ENCODE measurements around the gene LYPD6. TPM values are rescaled to one million over a fixed set of nuclear protein-coding genes. Genes with fewer than 3 reads are reported as not detected.

LYPD6 gene
- total RNA-seq, 1 donor from 2014 or later: 0.13 TPM

GRCh38 chr2:149430743-149431736 is 100.7 kb downstream of the LYPD6 start:
- no peak for ATAC-seq (ENCODE audit: poor library complexity)

GRCh38 chr2:149438330-149438960 is 108.1 kb downstream of the LYPD6 start:
- intact Hi-C loops (cut with DNase I): no loop called here
- no peak for DNase-seq

More at GRCh38 chr2:149430743-149431736, 100.7 kb downstream of the LYPD6 start:
- no peak for DNase-seq
- intact Hi-C loops (cut with DNase I): no loop called here

DNA sequence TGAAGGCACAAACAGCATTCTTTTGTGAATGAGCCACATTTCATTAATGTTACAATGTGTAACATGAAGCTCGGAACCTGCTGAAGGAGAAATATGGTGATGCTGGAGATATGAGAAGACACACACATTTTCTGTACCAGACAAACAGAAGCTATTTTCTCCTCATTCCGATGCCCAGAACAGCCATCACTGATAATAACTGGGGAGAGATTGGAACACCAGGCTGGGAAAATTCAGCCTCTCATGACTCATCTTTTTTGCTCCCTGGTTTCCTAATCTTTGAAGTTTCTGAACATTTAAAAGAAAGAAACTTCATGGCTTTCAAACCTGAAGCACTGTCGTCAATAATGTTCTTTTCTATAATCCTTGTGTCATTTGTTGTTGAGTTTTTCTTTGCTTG is 110.9 kb downstream of the LYPD6 start:
- intact Hi-C loops (cut with DNase I): no loop called here
- DNase-seq (no peak), ATAC-seq (ENCODE audit: poor library complexity) (no peak)

More at GRCh38 chr2:149438330-149438960, 108.1 kb downstream of the LYPD6 start:
- ATAC-seq (ENCODE audit: poor library complexity): no peak

- DNase-seq (no peak), ATAC-seq (ENCODE audit: poor library complexity) (no peak)
- intact Hi-C loops (cut with DNase I): no loop called here
These were observed 112.0 kb downstream of the LYPD6 start for GRCh38 chr2:149442346-149442745.

DNA sequence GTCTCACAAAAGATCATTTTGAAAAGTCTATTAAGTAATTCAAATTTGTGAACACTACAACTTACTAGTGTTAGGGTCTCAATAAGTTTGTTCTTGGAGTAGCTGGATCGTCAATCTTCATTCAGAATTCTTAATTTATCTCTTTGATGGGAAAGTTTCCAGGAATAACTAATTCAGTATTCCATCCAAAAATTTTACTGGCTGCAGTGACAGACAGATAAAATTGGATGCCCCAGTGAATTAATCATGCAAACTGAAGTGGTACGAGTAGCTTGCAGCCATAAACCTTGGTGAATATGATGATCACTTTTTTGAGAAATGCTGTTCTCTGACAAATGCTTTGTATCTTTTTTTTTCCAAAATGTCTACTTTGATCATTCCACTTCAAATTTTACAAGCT is 112.8 kb downstream of the LYPD6 start:
- intact Hi-C loops (cut with DNase I): no loop called here

DNA sequence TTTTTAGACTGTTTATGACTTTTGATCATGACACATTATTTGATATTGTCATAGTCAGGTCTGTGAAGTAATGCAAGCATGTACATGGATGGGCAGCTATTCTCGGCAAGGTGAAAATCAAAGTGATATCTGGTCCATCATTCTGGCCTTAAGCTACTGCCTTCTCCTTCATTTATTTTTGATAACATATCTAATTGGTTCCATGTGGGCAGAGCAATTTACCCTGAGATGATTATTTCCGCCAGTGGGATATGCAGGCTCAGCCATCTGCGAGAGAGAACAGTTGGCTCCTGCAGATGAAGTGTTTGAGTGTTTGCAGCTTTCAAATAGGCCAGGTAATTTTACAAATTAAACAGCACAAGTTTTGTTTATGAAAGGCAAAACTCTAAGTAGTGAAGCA is 116.4 kb downstream of the LYPD6 start:
- intact Hi-C loops (cut with DNase I): no loop called here
- DNase-seq: no peak

More for the DNA sequence above, 112.8 kb downstream of the LYPD6 start:
- DNase-seq (no peak), ATAC-seq (ENCODE audit: poor library complexity) (no peak)

DNA sequence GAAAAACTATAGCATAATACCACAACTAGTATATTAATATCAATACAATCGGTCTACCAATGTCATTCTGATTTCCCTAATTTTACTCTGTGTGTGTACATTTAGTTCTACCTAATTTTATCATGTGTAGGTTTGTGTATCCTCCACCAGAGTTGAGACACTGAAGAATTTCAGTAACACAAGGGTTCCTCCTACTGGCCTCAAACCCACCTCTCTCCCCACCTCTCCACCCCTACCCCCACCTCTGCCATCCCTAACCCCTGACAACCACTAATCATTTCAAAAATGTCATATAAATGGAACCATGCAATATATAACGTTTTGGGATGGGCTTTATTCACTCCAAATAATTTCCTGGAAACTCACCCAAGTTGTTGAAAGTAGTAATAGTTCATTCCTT is 117.9 kb downstream of the LYPD6 start:
- no peak for ATAC-seq (ENCODE audit: poor library complexity)
- no peak for DNase-seq
- intact Hi-C loops (cut with DNase I): no loop called here

More for the DNA sequence above, 116.4 kb downstream of the LYPD6 start:
- ATAC-seq (ENCODE audit: poor library complexity): no peak

- ATAC-seq (ENCODE audit: poor library complexity) (no peak), DNase-seq (no peak)
- intact Hi-C loops (cut with DNase I): no loop called here
These were observed 118.6 kb downstream of the LYPD6 start for GRCh38 chr2:149449017-149449416.

DNA sequence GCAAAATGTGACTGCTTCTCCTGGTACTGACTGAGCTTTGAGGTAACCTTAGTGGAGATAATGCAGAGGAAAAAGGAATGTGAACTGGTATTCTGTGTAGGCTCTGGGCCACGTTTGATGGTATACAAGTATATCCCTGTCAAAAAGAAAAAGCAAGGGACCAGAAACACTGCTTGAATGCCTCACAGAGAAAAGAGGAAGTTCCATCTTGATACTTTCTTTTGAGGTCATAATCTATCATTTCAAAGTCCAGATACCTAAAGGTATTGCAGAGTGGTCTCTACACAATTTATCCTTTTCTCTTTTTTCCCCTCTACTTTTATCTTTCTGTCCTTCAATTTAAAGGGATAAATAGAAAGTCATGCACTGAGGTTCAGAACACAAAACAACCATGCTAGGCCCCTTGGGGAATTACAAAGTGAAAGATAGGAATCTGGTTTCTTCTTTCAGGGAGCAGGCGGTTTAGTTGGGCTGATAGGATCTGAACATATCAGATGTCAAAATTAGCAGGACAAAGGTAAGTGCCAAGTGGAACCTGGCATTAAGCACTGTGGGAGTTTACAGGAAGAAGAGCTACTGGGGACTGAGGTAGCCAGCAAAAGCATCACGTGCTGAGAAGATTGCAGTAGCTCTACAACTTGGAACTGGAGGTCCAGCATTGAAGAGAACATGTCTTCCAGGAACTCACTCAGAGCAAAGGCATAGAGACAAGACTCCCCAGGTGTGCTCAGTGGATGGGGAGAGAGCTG is 121.2 kb downstream of the LYPD6 start:
- no peak for ATAC-seq (ENCODE audit: poor library complexity)
- DNase-seq: no peak
- intact Hi-C loops (cut with DNase I): no loop called here

GRCh38 chr2:149456285-149456684 is 125.9 kb downstream of the LYPD6 start:
- no peak for DNase-seq
- intact Hi-C loops (cut with DNase I): no loop called here
- ATAC-seq (ENCODE audit: poor library complexity): no peak

GRCh38 chr2:149458502-149458901 is 128.1 kb downstream of the LYPD6 start:
- DNase-seq: no peak
- ATAC-seq (ENCODE audit: poor library complexity): no peak
- intact Hi-C loops (cut with DNase I): no loop called here

DNA sequence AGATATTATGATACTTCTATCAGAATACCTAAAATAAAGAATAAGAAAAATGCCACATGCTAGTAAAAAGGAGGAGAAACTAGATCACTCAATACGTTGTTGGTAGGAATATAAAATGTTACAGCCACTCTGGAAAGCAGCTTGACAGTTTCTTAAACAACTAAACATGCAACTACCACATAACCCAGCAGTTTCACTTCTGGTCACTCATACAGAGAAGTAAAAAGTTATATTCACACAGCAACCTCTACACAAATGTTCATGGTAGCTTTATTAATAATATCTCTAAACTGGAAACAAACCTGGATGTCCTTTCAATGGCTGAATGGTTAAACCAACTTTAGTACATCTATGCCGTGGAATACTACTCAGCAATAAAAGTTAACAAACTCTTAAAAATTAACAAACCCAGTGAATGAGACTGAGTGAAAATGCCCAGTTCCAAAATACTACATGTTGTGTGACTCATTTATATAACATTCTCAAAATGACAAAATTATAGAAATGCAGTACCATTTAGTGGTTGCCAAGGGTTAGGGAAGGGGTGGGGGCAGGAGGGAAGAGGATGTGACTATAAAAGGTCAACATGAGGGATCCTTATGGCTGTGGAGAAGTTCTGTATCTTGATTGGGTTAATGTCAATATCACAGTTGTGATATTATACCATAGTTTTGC is 133.1 kb downstream of the LYPD6 start:
- ATAC-seq (ENCODE audit: poor library complexity) (no peak), DNase-seq (no peak)
- intact Hi-C loops (cut with DNase I): no loop called here

DNA sequence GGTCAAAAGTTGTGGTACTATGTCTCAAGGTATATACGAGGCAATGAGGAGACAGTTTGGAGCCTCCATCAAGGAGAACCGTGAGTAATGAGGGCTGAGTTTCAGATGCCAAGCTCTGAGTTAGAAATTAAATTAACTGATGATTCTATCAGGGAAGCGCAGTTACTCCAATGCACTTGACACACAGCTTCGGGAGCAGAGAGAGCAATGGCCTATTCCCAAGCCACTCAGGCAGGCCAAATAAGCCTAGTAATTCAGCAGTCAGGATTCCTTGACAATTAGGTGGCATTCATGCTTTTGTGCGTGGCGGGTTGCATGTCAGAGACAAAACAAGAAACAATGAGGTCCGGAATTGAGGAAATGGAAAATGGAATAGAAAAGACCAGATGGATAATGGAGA is 134.0 kb downstream of the LYPD6 start:
- ATAC-seq (ENCODE audit: poor library complexity) (no peak), DNase-seq (no peak)
- intact Hi-C loops (cut with DNase I): no loop called here

DNA sequence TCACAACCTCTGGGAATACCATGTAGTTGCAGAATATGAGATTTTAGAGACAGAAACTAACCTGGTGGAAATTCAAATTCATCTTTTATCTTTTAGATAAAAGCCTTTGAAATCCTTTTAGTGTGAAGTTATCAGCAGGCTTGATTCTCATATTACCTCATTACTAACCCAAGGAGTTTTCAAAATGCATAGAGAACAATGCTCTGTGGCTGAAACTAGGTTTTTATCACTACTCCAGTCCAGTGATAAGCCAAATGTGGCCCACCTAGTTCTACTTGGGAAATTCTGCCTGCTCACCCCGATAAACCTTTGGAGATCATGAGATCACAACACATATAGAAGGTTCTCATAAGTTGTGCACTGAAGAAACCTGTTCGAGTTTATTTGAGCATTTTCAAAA is 135.5 kb downstream of the LYPD6 start:
- ATAC-seq (ENCODE audit: poor library complexity) (no peak), DNase-seq (no peak)
- intact Hi-C loops (cut with DNase I): no loop called here

DNA sequence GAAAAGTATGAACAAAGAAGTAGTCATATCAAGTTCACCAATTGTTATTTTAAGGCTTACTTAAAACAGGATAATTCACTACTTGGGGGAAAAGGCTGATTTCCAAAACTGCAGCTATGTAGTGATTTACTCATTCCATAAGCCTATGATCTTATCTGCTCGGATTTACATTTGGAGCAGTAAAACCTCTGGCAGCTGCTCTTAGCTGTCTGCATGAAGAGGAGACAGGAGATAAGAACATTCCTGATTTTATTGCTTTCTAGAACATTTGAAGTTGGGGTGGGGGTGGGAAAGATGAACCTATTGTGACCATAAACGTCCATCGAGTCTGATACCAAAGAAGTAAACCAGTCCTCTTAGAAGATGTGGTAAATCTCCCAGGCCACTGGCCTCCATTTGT is 136.2 kb downstream of the LYPD6 start:
- no peak for ATAC-seq (ENCODE audit: poor library complexity)
- intact Hi-C loops (cut with DNase I): no loop called here

DNA sequence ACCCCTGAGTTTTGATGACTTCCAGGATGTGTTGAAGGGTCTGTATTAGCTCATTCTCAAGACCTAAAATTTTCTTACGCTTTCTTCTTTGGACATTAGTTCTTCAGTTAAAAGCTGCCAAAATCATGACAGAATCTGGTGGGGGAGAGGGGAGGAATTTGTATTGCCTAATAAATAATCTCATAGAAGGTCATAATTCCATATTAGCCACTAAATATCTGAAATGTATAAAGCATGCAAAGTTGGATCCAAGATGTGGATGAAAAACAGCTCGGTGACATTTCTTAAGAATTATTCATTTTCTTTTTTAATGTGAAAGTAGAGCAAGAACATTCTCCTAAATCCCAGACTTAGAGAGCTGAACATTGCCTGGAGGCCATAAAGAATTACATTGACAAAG is 137.0 kb downstream of the LYPD6 start:
- DNase-seq: no peak
- intact Hi-C loops (cut with DNase I): no loop called here
- no peak for ATAC-seq (ENCODE audit: poor library complexity)

More for the DNA sequence above, 136.2 kb downstream of the LYPD6 start:
- DNase-seq: no peak

DNA sequence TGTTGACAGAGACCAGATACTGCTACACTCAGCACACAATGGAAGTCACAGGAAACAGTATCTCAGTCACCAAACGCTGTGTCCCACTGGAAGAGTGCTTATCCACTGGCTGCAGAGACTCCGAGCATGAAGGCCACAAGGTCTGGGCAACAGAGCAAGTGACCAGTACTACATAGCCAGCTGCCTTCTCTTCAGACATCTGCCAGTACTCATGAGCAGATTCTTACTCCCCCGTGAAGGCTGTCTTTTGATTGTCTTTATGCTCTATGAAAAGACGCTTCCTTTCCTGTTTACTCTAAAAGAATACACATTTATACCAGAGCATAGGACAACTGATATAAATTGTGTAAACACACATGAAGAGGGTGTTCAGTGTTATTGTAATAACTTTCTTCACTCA is 138.2 kb downstream of the LYPD6 start:
- ATAC-seq (ENCODE audit: poor library complexity) (no peak), DNase-seq (no peak)
- intact Hi-C loops (cut with DNase I): no loop called here

DNA sequence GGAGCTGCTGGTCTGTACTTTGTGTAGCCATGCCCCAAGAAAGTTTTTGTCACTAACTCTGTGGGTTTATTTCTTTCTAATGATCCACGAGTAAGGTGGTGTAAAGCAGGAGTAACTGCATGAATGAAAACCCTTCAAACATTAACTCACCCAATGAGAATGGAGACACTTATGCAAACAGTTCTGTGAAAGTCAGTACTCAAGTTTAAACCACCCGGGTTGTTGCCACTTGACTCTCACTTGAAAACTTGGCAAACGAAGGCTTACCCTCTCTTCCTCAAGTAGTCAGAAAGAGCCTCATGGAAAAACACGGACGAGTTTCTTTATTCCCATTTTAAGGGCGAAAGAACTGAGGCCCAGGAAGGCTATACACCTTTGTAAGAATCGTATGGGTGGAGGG is 139.7 kb downstream of the LYPD6 start:
- intact Hi-C loops (cut with DNase I): no loop called here
- ATAC-seq (ENCODE audit: poor library complexity) (no peak), DNase-seq (no peak)

DNA sequence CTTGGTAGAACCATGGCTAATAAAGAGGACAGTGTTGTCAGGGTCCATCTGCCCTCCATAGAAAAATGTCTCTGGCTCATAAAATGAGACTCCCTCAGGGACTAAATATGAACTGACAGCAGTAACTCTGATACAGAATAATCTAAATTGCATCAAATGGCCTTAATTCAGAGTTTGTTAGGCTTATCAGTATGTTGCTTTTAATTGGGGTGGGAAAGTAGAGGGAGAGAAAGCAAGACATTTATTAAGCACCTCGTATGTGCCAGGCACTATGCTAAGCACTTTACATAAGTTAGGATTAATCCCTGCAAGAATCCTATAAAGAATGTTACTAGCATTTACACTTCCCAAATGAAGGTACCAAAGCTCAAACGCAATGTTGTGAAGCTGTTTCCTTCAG is 142.0 kb downstream of the LYPD6 start:
- intact Hi-C loops (cut with DNase I): no loop called here
- no peak for DNase-seq
- ATAC-seq (ENCODE audit: poor library complexity): no peak

All from Right ventricle myocardium superior (tissue), 1 donor.